Naive thymus-derived CD4-positive, alpha-beta T cell (primary cell): ENCODE data around the gene REG1B. TPM values are rescaled to one million over a fixed set of nuclear protein-coding genes. Genes with fewer than 3 reads are reported as not detected.

Experiments
- ATAC-seq: fragments of 150-1000 bp; cut with Tn5 transposase; 2 replicates; pipeline ENCODE4 v1.10.0; 2021; ENCODE audit warnings: mild to moderate bottlenecking, moderate library complexity
- CTCF ChIA-PET: fragments of 350-600 bp; sonication (Branson Sonifier 250); formaldehyde crosslinking; loops from one replicate; lab custom pipeline; 2021; ENCODE audit warnings: antibody characterized with exemption; lab: Charles Lee
- POLR2A ChIA-PET: fragments of 350-600 bp; sonication (Branson Sonifier 250); formaldehyde crosslinking; loops from one replicate; lab custom pipeline; 2021; ENCODE audit warnings: antibody characterized with exemption, inconsistent platforms; lab: Charles Lee
- DNase-seq, 9 donors: peaks; one replicate each; pipeline versions ENCODE4 v3.0.0 to v3.0.0-alpha.2; 2020 to 2022; ENCODE audit warnings: mixed read lengths in 1 of 9
- H3K27ac ChIP-seq: one replicate; pipeline ENCODE4 v1.7.0; 2013; ENCODE audit warnings: mild to moderate bottlenecking, low read depth, low read length, moderate library complexity
- H3K27me3 ChIP-seq, 2 donors: one replicate each; pipeline ENCODE4 v1.7.0; 2013; ENCODE audit warnings: low read length in 2 of 2, mild to moderate bottlenecking in 2 of 2, moderate library complexity in 2 of 2; ENCODE audit not compliant: control insufficient read depth in 2 of 2, insufficient read depth in 2 of 2
- H3K36me3 ChIP-seq, 3 experiments: 1 replicate in 2 of 3; 2 replicates in 1 of 3; pipeline ENCODE4 v1.7.0; 2013; ENCODE audit warnings: low read length in 3 of 3, mild to moderate bottlenecking in 3 of 3, moderate library complexity in 1 of 3; ENCODE audit not compliant: insufficient read depth in 3 of 3, control insufficient read depth in 2 of 3
- H3K4me1 ChIP-seq, 2 donors: one replicate each; pipeline ENCODE4 v1.7.0; 2013; ENCODE audit warnings: low read length in 2 of 2, mild to moderate bottlenecking in 2 of 2, moderate library complexity in 1 of 2; ENCODE audit not compliant: control insufficient read depth in 2 of 2, insufficient read depth in 2 of 2
- H3K4me3 ChIP-seq: 2 replicates; pipeline ENCODE4 v1.7.0; 2013; ENCODE audit warnings: mild to moderate bottlenecking, low read length
- H3K9me3 ChIP-seq, 3 experiments: 1 replicate in 2 of 3; 2 replicates in 1 of 3; pipeline ENCODE4 v1.7.0; 2013; ENCODE audit warnings: low read length in 3 of 3; ENCODE audit not compliant: control insufficient read depth in 2 of 3
- H3K27ac Mint-ChIP-seq, 9 donors: one replicate each; pipeline ENCODE4 v1.8.0; 2020 to 2022; ENCODE audit warnings: mixed read lengths in 9 of 9, mild to moderate bottlenecking in 8 of 9, moderate library complexity in 5 of 9, inconsistent platforms in 2 of 9
- H3K27me3 Mint-ChIP-seq, 5 donors: one replicate each; pipeline ENCODE4 v1.8.0; 2021 to 2022; ENCODE audit warnings: mixed read lengths in 5 of 5, mild to moderate bottlenecking in 1 of 5
- H3K36me3 Mint-ChIP-seq, 5 donors: one replicate each; pipeline ENCODE4 v1.8.0; 2020 to 2022; ENCODE audit warnings: mixed read lengths in 5 of 5, mild to moderate bottlenecking in 3 of 5, inconsistent platforms in 1 of 5
- H3K4me1 Mint-ChIP-seq, 7 donors: one replicate each; pipeline ENCODE4 v1.8.0; 2020 to 2022; ENCODE audit warnings: mixed read lengths in 7 of 7, mild to moderate bottlenecking in 3 of 7, inconsistent platforms in 1 of 7
- H3K4me3 Mint-ChIP-seq, 10 donors: one replicate each; pipeline ENCODE4 v1.8.0; 2020 to 2022; ENCODE audit warnings: mild to moderate bottlenecking in 10 of 10, mixed read lengths in 10 of 10, moderate library complexity in 6 of 10, inconsistent platforms in 2 of 10
- H3K9me3 Mint-ChIP-seq, 11 donors: one replicate each; pipeline ENCODE4 v1.8.0; 2020 to 2022; ENCODE audit warnings: mixed read lengths in 11 of 11, mild to moderate bottlenecking in 4 of 11, inconsistent platforms in 1 of 11, moderate library complexity in 1 of 11
- intact Hi-C, 2 donors: fragments of 100-400 bp; cut with micrococcal nuclease; formaldehyde crosslinking; loops; one replicate each; pipeline ENCODE4 v1.15.1; 2023
- polyA plus RNA-seq, 2 donors: library from polyadenylated mRNA; unstranded; fragments of 300-500 nt; fragmentation: Illumina TruSeq; gene quantifications; one replicate each; pipeline ENCODE4 v1.2.3, GENCODE V29; 2021
- total RNA-seq, 6 experiments: library from RNA in 5 of 6; stranded (reverse) in 5 of 6; gene quantifications; 1 replicate in 5 of 6; 2 replicates in 1 of 6; pipeline ENCODE4 v1.2.3 and lab custom pipeline; 2021 to 2026

REG1B gene
- total RNA-seq = not detected
- not detected for polyA plus RNA-seq
- not detected for total RNA-seq (lab: John Stamatoyannopoulos, UW)

- H3K27me3 Mint-ChIP-seq = peaks cover 0 to 9% (median 0%) of the 10 kb centered on the region in 5 donors
- ATAC-seq (no peak), DNase-seq (no peak)
- Histone ChIP-seq H3K36me3 (no peaks in the 10 kb centered on the region), H3K27ac (no peak within 1 kb of the TSS), H3K4me3 (no peak within 1 kb of the TSS), H3K9me3 (no peaks in the 10 kb centered on the region), H3K4me1 (no peaks in the 10 kb centered on the region), H3K27me3 (no peaks in the 10 kb centered on the region)
- ChIA-PET CTCF (no interaction called here), POLR2A (no interaction called here)
- H3K9me3 Mint-ChIP-seq = peaks cover 0 to 14% (median 2%) of the 10 kb centered on the region in 11 donors
- H3K4me3 Mint-ChIP-seq = no peak within 1 kb of the TSS
- H3K4me1 Mint-ChIP-seq = no peaks in the 10 kb centered on the region
- intact Hi-C loops = no loop called here
- H3K27ac Mint-ChIP-seq = no peak within 1 kb of the TSS
- H3K36me3 Mint-ChIP-seq = no peaks in the 10 kb centered on the region
These were observed at the start of gene REG1B for GRCh38 chr2:79087785-79088364. TSS of gene REG1B (minus strand) at chr2:79087993. CDS start at chr2:79087612, 381 bp downstream.

- ChIA-PET CTCF (no interaction called here), POLR2A (no interaction called here)
- Mint-ChIP-seq H3K4me1 (no peaks in the 10 kb centered on the region), H3K27ac (no peak overlapping the region), H3K36me3 (no peaks in the 10 kb centered on the region), H3K4me3 (no peak overlapping the region), H3K9me3 (peaks cover 0 to 9% (median 2%) of the 10 kb centered on the region in 11 donors), H3K27me3 (no peaks in the 10 kb centered on the region)
- ATAC-seq = no peak
- Histone ChIP-seq H3K9me3 (no peaks in the 10 kb centered on the region), H3K27me3 (no peaks in the 10 kb centered on the region), H3K4me3 (no peak overlapping the region), H3K4me1 (no peaks in the 10 kb centered on the region), H3K36me3 (no peaks in the 10 kb centered on the region), H3K27ac (no peak overlapping the region)
- DNase-seq = no peak
- intact Hi-C loops = no loop called here
These were observed 43.9 kb upstream of the REG1B start for GRCh38 chr2:79131687-79132086.

GRCh38 chr2:79129804-79130203 is 42.0 kb upstream of the REG1B start:
- H3K4me1 Mint-ChIP-seq = no peaks in the 10 kb centered on the region
- intact Hi-C loops = no loop called here
- H3K9me3 Mint-ChIP-seq = peaks cover 0 to 10% (median 2%) of the 10 kb centered on the region in 11 donors
- Histone ChIP-seq H3K27me3 (no peaks in the 10 kb centered on the region), H3K4me3 (no peak overlapping the region), H3K36me3 (no peaks in the 10 kb centered on the region), H3K9me3 (no peaks in the 10 kb centered on the region), H3K27ac (no peak overlapping the region), H3K4me1 (no peaks in the 10 kb centered on the region)
- no peak overlapping the region for H3K27ac Mint-ChIP-seq
- H3K4me3 Mint-ChIP-seq = no peak overlapping the region
- ChIA-PET POLR2A (no interaction called here), CTCF (interaction anchor here (0.6 kb wide), 1 partner anchor 1837 kb away, joined by 3 read pairs; no protein-coding TSS in a partner anchor)
- DNase-seq (no peak), ATAC-seq (no peak)
- H3K27me3 Mint-ChIP-seq = no peaks in the 10 kb centered on the region
- H3K36me3 Mint-ChIP-seq = no peaks in the 10 kb centered on the region

GRCh38 chr2:79129260-79129659 is 41.5 kb upstream of the REG1B start:
- Mint-ChIP-seq H3K4me1 (no peaks in the 10 kb centered on the region), H3K27me3 (no peaks in the 10 kb centered on the region), H3K9me3 (peaks cover 0 to 10% (median under 1%) of the 10 kb centered on the region in 11 donors), H3K27ac (no peak overlapping the region), H3K4me3 (no peak overlapping the region), H3K36me3 (no peaks in the 10 kb centered on the region)
- ATAC-seq (no peak), DNase-seq (no peak)
- H3K27ac ChIP-seq = no peak overlapping the region
- ChIA-PET POLR2A (no interaction called here), CTCF (no interaction called here)
- intact Hi-C loops = no loop called here
- H3K27me3 ChIP-seq = no peaks in the 10 kb centered on the region
- H3K4me1 ChIP-seq = no peaks in the 10 kb centered on the region
- H3K9me3 ChIP-seq = no peaks in the 10 kb centered on the region
- no peaks in the 10 kb centered on the region for H3K36me3 ChIP-seq
- H3K4me3 ChIP-seq = no peak overlapping the region

GRCh38 chr2:79128406-79128805 is 40.6 kb upstream of the REG1B start:
- Mint-ChIP-seq H3K27me3 (no peaks in the 10 kb centered on the region), H3K36me3 (no peaks in the 10 kb centered on the region), H3K27ac (no peak overlapping the region), H3K9me3 (peaks cover 0 to 10% (median 0%) of the 10 kb centered on the region in 11 donors), H3K4me3 (no peak overlapping the region), H3K4me1 (no peaks in the 10 kb centered on the region)
- no peaks in the 10 kb centered on the region for H3K36me3 ChIP-seq
- intact Hi-C loops = no loop called here
- no peak overlapping the region for H3K4me3 ChIP-seq
- H3K4me1 ChIP-seq = no peaks in the 10 kb centered on the region
- ChIA-PET POLR2A (no interaction called here), CTCF (no interaction called here)
- ATAC-seq = no peak
- no peaks in the 10 kb centered on the region for H3K27me3 ChIP-seq
- no peak for DNase-seq
- H3K9me3 ChIP-seq = no peaks in the 10 kb centered on the region
- no peak overlapping the region for H3K27ac ChIP-seq

GRCh38 chr2:79125721-79125985 is 37.9 kb upstream of the REG1B start:
- ChIA-PET POLR2A (no interaction called here), CTCF (no interaction called here)
- DNase-seq (no peak), ATAC-seq (no peak)
- Mint-ChIP-seq H3K9me3 (peaks cover 0 to 10% (median 2%) of the 10 kb centered on the region in 11 donors), H3K4me3 (no peak overlapping the region), H3K4me1 (no peaks in the 10 kb centered on the region), H3K36me3 (no peaks in the 10 kb centered on the region), H3K27me3 (no peaks in the 10 kb centered on the region), H3K27ac (no peak overlapping the region)
- no peaks in the 10 kb centered on the region for H3K27me3 ChIP-seq
- no peaks in the 10 kb centered on the region for H3K4me1 ChIP-seq
- H3K27ac ChIP-seq = no peak overlapping the region
- intact Hi-C loops = no loop called here
- no peaks in the 10 kb centered on the region for H3K9me3 ChIP-seq
- no peaks in the 10 kb centered on the region for H3K36me3 ChIP-seq
- no peak overlapping the region for H3K4me3 ChIP-seq

GRCh38 chr2:79124907-79125720 is 37.3 kb upstream of the REG1B start:
- CTCF ChIA-PET = no interaction called here
- Histone ChIP-seq H3K27ac (no peak overlapping the region), H3K36me3 (no peaks in the 10 kb centered on the region), H3K4me1 (no peaks in the 10 kb centered on the region), H3K4me3 (no peak overlapping the region), H3K9me3 (no peaks in the 10 kb centered on the region), H3K27me3 (no peaks in the 10 kb centered on the region)
- peaks cover 0 to 10% (median 2%) of the 10 kb centered on the region in 11 donors for H3K9me3 Mint-ChIP-seq
- H3K4me3 Mint-ChIP-seq = no peak overlapping the region
- H3K27me3 Mint-ChIP-seq = no peaks in the 10 kb centered on the region
- no peak overlapping the region for H3K27ac Mint-ChIP-seq
- no peaks in the 10 kb centered on the region for H3K36me3 Mint-ChIP-seq
- POLR2A ChIA-PET = no interaction called here
- no peak for DNase-seq
- ATAC-seq = no peak
- H3K4me1 Mint-ChIP-seq = no peaks in the 10 kb centered on the region
- intact Hi-C loops = no loop called here
